Measurements from ENCODE around the gene TIE1.

- no peak for TF ChIP-seq CTCF (IDR thresholded peaks at IDR 0.05; ENCODE audit: low read depth, low read length)
- no peak for TF ChIP-seq MAX (IDR thresholded peaks at IDR 0.05; ENCODE audit: low read depth, low read length)
- TF ChIP-seq POLR2A (IDR thresholded peaks at IDR 0.05; ENCODE audit: extremely low read depth, insufficient read length) = no peak
- no peak for TF ChIP-seq MYC (IDR thresholded peaks at IDR 0.05; ENCODE audit: low read depth, low read length)
Measured at GRCh38 chr1:43317817-43318471, 17.2 kb downstream of the TIE1 start.

All from NB4 (cell line).